Posterior vena cava (tissue), 2 donors: ENCODE measurements around the gene KRTAP2-4. TPM values are rescaled to one million over a fixed set of nuclear protein-coding genes. Genes with fewer than 3 reads are reported as not detected.
"Not testable (repeated sequence)": the region's sequence is repeated elsewhere in the genome, so short reads cannot be mapped to it uniquely, and the experiment has no call there.

ENCODE experiments used
- DNase-seq: peaks from one replicate; pipeline ENCODE4 v3.0.0-alpha.2; 2020; ENCODE audit warnings: low spot score
- intact Hi-C, 2 donors: fragments of 100-400 bp; cut with DNase I; formaldehyde crosslinking; loops; one replicate each; pipeline versions ENCODE4 v1.14.1 to v1.14.2; 2022 to 2023
- total RNA-seq, 2 donors: library from RNA; stranded (reverse); fragmentation: NEBNext Ultra II Directional; extraction: Animal tissue kit (Norgen Biotek cat#: 25700); gene quantifications; one replicate each; pipeline ENCODE4 v1.2.1, GENCODE V29; 2021
- donor health status: DM: yes; HTN: yes; CAD: no.
- donor health status: DM: yes; HTN: yes; CAD: no.

The KRTAP2-4 gene
- total RNA-seq, 2 donors from 2014 or later: not detected

GRCh38 chr17:41076788-41077187 is 11.1 kb upstream of the KRTAP2-4 start:
- intact Hi-C loops: no loop called here
- no peak for DNase-seq

GRCh38 chr17:41073676-41074075 is 8.0 kb upstream of the KRTAP2-4 start:
- intact Hi-C loops: no loop called here
- no peak for DNase-seq

- intact Hi-C loops: no loop called here
- no peak for DNase-seq
These were observed 6.1 kb upstream of the KRTAP2-4 start for GRCh38 chr17:41071606-41072360.

GRCh38 chr17:41069031-41069430 is 3.4 kb upstream of the KRTAP2-4 start:
- DNase-seq: no peak
- intact Hi-C loops: no loop called here

- no peak for DNase-seq
- intact Hi-C loops: no loop called here
These were observed 1.6 kb upstream of the KRTAP2-4 start for GRCh38 chr17:41067281-41067680.

- not testable (repeated sequence) for DNase-seq
These were observed 526 bp downstream of the KRTAP2-4 start for GRCh38 chr17:41065016-41065689.

GRCh38 chr17:41064301-41064700 is 1.4 kb downstream of the KRTAP2-4 start:
- intact Hi-C loops: no loop called here
- no peak for DNase-seq

More at GRCh38 chr17:41065016-41065689, 526 bp downstream of the KRTAP2-4 start:
- intact Hi-C loops: not testable (repeated sequence)

GRCh38 chr17:41063449-41063848 is 2.2 kb downstream of the KRTAP2-4 start:
- intact Hi-C loops: no loop called here
- DNase-seq: no peak

- intact Hi-C loops: no loop called here
- no peak for DNase-seq
These were observed 3.7 kb downstream of the KRTAP2-4 start for GRCh38 chr17:41061964-41062363.

GRCh38 chr17:41060052-41060604 is 5.6 kb downstream of the KRTAP2-4 start, which contains the start of gene KRTAP2-3:
KRTAP2-3 (minus strand) TSS chr17:41060114; CDS start chr17:41060050, 64 bp downstream.
- no peak for DNase-seq
- intact Hi-C loops: no loop called here

- DNase-seq, intact Hi-C loops: not testable (repeated sequence)
These were observed 6.2 kb downstream of the KRTAP2-4 start for GRCh38 chr17:41059276-41060051.

GRCh38 chr17:41058741-41059140 is 6.9 kb downstream of the KRTAP2-4 start:
- intact Hi-C loops: no loop called here
- DNase-seq: no peak

- intact Hi-C loops: no loop called here
- DNase-seq: no peak
These were observed 8.1 kb downstream of the KRTAP2-4 start for GRCh38 chr17:41057547-41057946.

- intact Hi-C loops: not testable (repeated sequence)
These were observed 10.5 kb downstream of the KRTAP2-4 start, which contains the start of gene KRTAP2-2 for GRCh38 chr17:41055130-41055529. KRTAP2-2 (minus strand) TSS chr17:41055230; CDS start chr17:41055211, 19 bp downstream.

GRCh38 chr17:41054556-41054955 is 11.1 kb downstream of the KRTAP2-4 start:
- DNase-seq, intact Hi-C loops: not testable (repeated sequence)

More at GRCh38 chr17:41055130-41055529, 10.5 kb downstream of the KRTAP2-4 start, which contains the start of gene KRTAP2-2:
- DNase-seq: not testable (repeated sequence)

GRCh38 chr17:41054025-41054424 is 11.7 kb downstream of the KRTAP2-4 start:
- DNase-seq: no peak
- intact Hi-C loops: no loop called here

GRCh38 chr17:41052566-41052965 is 13.1 kb downstream of the KRTAP2-4 start:
- no peak for DNase-seq
- intact Hi-C loops: no loop called here

- intact Hi-C loops: no loop called here
- no peak for DNase-seq
These were observed 16.6 kb downstream of the KRTAP2-4 start for GRCh38 chr17:41049110-41049509.

GRCh38 chr17:41048441-41048840 is 17.2 kb downstream of the KRTAP2-4 start:
- intact Hi-C loops: no loop called here

More at GRCh38 chr17:41048441-41048840, 17.2 kb downstream of the KRTAP2-4 start:
- no peak for DNase-seq
